ENCODE data around the gene RBM46.

Gene RBM46, protein sequence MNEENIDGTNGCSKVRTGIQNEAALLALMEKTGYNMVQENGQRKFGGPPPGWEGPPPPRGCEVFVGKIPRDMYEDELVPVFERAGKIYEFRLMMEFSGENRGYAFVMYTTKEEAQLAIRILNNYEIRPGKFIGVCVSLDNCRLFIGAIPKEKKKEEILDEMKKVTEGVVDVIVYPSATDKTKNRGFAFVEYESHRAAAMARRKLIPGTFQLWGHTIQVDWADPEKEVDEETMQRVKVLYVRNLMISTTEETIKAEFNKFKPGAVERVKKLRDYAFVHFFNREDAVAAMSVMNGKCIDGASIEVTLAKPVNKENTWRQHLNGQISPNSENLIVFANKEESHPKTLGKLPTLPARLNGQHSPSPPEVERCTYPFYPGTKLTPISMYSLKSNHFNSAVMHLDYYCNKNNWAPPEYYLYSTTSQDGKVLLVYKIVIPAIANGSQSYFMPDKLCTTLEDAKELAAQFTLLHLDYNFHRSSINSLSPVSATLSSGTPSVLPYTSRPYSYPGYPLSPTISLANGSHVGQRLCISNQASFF

DNA sequence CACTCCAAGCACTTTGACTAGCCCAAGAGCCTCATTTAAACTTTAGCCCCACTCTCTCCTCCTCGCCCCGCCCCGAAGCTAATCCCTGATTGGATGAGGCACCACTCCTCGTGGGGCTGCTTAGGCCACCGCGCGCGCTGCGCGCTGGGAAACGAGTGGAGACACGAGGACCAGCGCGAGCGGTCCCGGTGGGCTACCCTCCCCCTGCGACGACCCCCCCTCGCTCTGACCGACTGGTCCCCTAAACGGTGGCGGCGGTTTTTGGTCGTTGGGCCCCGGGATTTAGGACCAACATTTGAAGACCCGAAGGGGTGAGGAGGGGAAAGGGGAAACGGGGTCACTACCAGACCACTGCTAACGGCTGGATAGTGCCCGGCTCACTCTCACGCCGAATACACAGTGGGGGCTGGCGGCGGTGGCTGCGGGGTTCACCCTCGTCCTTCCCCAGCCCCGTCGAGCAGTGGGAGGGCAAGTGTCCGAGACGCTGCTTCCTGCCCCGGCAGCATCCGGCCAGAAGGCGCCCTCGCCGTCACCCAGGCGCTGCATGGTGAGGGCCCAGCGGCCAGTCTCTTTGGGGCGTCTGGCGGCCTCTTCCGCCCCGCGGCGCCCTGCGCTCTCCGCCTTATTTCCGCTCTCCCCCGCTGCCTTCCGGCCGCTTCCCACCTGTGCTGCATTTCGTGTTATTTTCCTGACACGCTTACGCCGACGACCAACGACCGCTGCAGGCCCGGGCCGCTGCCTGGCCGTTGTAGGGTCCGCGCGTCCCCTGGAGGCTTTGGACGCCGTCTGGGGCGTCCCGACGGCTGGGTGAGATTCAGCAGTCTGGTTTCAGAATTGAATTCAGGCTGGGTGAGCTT, at the start of gene RBM46:
RBM46 (plus strand) TSS at position 147 of the 857 bp plus-strand sequence. CDS start 15,481 bp downstream, outside the sequence.
- TF ChIP-seq, protein P1, sequence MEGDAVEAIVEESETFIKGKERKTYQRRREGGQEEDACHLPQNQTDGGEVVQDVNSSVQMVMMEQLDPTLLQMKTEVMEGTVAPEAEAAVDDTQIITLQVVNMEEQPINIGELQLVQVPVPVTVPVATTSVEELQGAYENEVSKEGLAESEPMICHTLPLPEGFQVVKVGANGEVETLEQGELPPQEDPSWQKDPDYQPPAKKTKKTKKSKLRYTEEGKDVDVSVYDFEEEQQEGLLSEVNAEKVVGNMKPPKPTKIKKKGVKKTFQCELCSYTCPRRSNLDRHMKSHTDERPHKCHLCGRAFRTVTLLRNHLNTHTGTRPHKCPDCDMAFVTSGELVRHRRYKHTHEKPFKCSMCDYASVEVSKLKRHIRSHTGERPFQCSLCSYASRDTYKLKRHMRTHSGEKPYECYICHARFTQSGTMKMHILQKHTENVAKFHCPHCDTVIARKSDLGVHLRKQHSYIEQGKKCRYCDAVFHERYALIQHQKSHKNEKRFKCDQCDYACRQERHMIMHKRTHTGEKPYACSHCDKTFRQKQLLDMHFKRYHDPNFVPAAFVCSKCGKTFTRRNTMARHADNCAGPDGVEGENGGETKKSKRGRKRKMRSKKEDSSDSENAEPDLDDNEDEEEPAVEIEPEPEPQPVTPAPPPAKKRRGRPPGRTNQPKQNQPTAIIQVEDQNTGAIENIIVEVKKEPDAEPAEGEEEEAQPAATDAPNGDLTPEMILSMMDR (conservative IDR thresholded peaks at IDR 0.05), result no peak
- TF ChIP-seq ZFX (IDR thresholded peaks at IDR 0.05), result no peak
- no peak within 1 kb of the TSS for H3K27ac ChIP-seq

DNA sequence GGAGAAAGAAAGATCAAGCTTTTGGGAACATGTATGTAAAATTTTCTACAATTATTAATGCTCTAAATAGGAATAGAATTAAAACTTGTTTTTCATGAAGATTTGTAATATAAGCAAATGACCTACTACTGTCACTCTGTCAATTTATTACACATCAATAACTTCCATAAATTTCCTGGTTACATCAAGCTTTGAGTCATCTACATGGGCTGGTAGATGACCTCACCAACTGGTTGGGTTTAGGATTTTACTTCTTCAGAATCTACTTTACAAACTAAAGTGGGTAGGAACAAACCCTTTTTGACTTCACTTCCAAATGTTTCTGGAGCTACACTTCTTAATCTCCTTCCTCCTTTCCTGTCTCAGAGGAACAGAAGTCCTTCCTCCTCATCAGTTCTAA, 49.3 kb upstream of the RBM46 start:
- no peak overlapping the region for H3K27ac ChIP-seq
- TF ChIP-seq, protein P1 (conservative IDR thresholded peaks at IDR 0.05), result no peak

DNA sequence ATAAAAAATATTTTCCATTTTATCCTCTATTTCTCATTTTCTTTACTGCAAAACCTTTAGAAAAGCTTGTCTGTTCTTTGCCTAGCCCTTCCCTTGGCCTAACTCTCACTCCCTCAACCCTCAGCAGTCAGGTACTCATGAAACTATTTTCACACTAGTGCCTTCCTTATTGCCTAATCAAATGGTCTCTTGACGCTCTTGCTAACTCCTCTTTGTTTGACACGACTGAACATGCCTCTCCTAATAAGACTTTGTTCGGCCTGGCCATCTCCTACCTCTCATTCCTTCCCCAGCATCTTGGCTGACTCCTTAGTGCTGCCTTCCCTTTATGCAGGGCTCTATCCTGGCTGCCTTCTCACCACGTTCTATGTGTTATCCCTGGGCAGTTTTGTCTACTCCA, 48.4 kb upstream of the RBM46 start:
- no peak for TF ChIP-seq ZFX (IDR thresholded peaks at IDR 0.05)
- TF ChIP-seq, protein P1 (conservative IDR thresholded peaks at IDR 0.05), result no peak
- H3K27ac ChIP-seq, result no peak overlapping the region

DNA sequence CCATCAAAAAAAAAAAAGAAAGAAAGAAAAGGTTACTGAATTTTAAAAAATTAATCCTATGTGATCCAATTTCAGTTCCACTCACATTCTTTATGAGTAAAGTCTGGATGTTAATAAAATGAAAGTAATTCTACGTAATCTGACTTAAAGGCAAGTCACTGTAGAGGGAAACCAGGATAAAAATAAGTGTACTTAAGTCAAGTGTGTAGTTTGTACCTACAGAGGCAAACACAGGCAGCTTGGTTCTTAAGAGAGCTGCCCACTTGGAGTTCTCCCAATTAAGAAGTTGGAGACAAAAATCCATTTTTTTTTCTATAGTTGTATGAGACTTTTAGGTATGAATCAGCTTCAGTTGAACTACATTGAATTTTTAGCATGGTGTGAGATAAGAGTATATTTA, 44.3 kb upstream of the RBM46 start:
- H3K27ac ChIP-seq, result no peak overlapping the region
- TF ChIP-seq, protein P1 (conservative IDR thresholded peaks at IDR 0.05), result no peak
- TF ChIP-seq ZFX (IDR thresholded peaks at IDR 0.05), result no peak

DNA sequence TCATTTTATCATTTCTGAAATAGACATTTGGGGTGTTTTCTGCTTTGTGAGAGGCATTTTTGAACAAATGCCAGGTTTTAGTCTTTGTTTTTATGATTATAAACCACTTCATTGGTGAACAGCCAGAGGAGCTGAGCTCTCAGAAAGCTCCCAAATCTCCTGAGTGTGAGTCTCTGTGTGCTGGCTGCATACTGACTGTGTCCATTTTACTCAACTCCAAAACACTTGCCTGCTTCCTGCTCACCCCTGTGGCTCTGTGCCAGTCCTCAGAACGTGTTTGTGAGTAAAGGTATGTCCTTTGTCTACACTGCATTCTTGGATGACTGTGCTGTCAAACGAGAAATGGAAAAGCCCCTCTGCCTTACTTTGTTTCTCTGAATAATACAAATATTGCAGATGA, 42.6 kb upstream of the RBM46 start:
- no peak for TF ChIP-seq ZFX (IDR thresholded peaks at IDR 0.05)
- TF ChIP-seq, protein P1 (conservative IDR thresholded peaks at IDR 0.05), result no peak
- no peak overlapping the region for H3K27ac ChIP-seq

DNA sequence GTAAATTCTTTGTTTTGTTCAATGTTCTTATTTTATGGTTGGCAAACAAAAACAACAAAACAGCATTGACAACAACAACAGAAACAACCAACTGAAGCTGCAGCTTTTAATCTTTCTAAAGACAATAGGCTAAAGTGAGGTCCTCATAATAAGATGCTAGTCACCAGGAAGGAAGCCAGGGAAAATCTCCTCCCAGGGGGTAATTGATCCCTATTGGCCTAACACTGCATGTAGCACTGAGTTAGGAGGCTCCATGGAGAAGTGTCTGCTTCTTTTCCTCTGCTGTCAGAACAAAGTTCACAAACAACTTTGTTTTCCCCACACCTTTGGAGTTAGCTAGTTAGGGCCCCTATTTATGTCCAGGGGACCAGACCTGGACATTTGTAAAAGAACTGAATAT, 42.0 kb upstream of the RBM46 start:
- no peak overlapping the region for H3K27ac ChIP-seq
- no peak for TF ChIP-seq ZFX (IDR thresholded peaks at IDR 0.05)
- TF ChIP-seq, protein P1 (conservative IDR thresholded peaks at IDR 0.05), result no peak

DNA sequence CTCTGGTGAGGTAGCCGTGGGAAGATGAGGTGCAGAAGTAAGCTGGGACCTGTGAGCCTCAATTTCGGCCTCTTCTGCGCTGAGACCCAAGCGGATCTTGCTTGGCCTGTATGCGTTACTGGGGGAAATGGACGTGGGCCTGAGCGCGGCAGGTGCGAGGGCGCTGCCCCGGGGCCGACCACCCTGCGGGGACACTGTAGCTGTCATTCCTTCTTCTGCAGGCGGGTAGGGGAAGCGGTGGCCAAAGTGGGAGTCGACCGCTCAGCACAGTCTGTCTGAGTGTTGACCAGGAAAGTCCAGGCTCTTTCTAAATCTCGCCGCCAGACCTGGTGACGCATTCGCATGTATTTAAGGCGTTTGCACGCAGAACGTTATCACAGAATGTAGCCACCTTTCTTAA, 40.6 kb upstream of the RBM46 start:
- TF ChIP-seq, protein P1 (conservative IDR thresholded peaks at IDR 0.05), result no peak
- no peak for TF ChIP-seq ZFX (IDR thresholded peaks at IDR 0.05)
- no peak overlapping the region for H3K27ac ChIP-seq
